IMR-90 (cell line): ENCODE results near the gene ZCCHC7. TPM values are rescaled to one million over a fixed set of nuclear protein-coding genes. Genes with fewer than 3 reads are reported as not detected.
"Not testable (repeated sequence)": the region's sequence is repeated elsewhere in the genome, so short reads cannot be mapped to it uniquely, and the experiment has no call there.

Experiments
- ATAC-seq: fragments of 200-7000 bp; cut with Tn5 transposase; 2 replicates; pipeline ENCODE4 v1.9.1; 2020; ENCODE audit warnings: low read depth, mild to moderate bottlenecking, moderate library complexity
- BruUV-seq: library from RNA; stranded (reverse); fragments of 400-500 nt; replicated peaks from 2 replicates; lab custom pipeline; 2021; lab: Mats Ljungman, UMichigan
- CTCF ChIA-PET: fragments of 300-600 bp; formaldehyde crosslinking; extraction: SDS; loops from one replicate; lab custom pipeline; 2021; ENCODE audit warnings: antibody characterized with exemption; lab: Yijun Ruan, JAX
- POLR2A ChIA-PET: fragments of 300-600 bp; sonication (Branson Sonifier 250); formaldehyde crosslinking; loops from one replicate; lab custom pipeline; 2022; ENCODE audit warnings: antibody characterized with exemption; ENCODE audit not compliant: unreplicated experiment; lab: Charles Lee
- DNase-seq: peaks from one replicate; pipeline ENCODE4 v3.0.0; 2013
- H2AFZ ChIP-seq: replicated peaks from 2 replicates; pipeline ENCODE3; 2013; ENCODE audit warnings: low read length, mild to moderate bottlenecking; ENCODE audit not compliant: poor library complexity
- H2AK5ac ChIP-seq: 2 replicates; pipeline ENCODE4 v1.6.1; 2013; ENCODE audit warnings: low read depth, low read length, inconsistent platforms
- H2AK9ac ChIP-seq: replicated peaks from 2 replicates; pipeline ENCODE3; 2013; ENCODE audit warnings: mild to moderate bottlenecking, low read depth, low read length, moderate library complexity; ENCODE audit not compliant: poor library complexity
- H2BK120ac ChIP-seq: 2 replicates; pipeline ENCODE4 v1.6.1; 2013; ENCODE audit warnings: low read depth, low read length, inconsistent platforms
- H2BK15ac ChIP-seq: 3 replicates; pipeline ENCODE4 v1.6.1; 2013; ENCODE audit warnings: low read depth, low read length, inconsistent platforms
- H2BK20ac ChIP-seq: 2 replicates; pipeline ENCODE4 v1.6.1; 2013; ENCODE audit warnings: low read depth, mild to moderate bottlenecking, inconsistent platforms, low read length, moderate library complexity
- H2BK5ac ChIP-seq: 2 replicates; pipeline ENCODE4 v1.6.1; 2013; ENCODE audit warnings: mild to moderate bottlenecking, low read depth, low read length, inconsistent platforms; ENCODE audit not compliant: poor library complexity, severe bottlenecking
- H3K14ac ChIP-seq: replicated peaks from 2 replicates; pipeline ENCODE4 v1.6.1; 2013; ENCODE audit warnings: low read depth, low read length, inconsistent platforms
- H3K18ac ChIP-seq: 2 replicates; pipeline ENCODE4 v1.6.1; 2013; ENCODE audit warnings: low read depth, low read length, control low read depth
- H3K23ac ChIP-seq: 2 replicates; pipeline ENCODE4 v1.6.1; 2013; ENCODE audit warnings: low read depth, low read length, inconsistent platforms
- H3K27ac ChIP-seq: 2 replicates; pipeline ENCODE4 v1.5.1; 2013; ENCODE audit warnings: mild to moderate bottlenecking, control low read depth, low read length; ENCODE audit not compliant: insufficient read depth
- H3K27me3 ChIP-seq: 2 replicates; pipeline ENCODE4 v1.6.1; 2013; ENCODE audit warnings: low read length; ENCODE audit not compliant: control insufficient read depth, insufficient read depth
- H3K36me3 ChIP-seq: 2 replicates; pipeline ENCODE4 v1.6.1; 2013; ENCODE audit warnings: low read length, mixed read lengths; ENCODE audit not compliant: control insufficient read depth, insufficient read depth
- H3K4ac ChIP-seq: 2 replicates; pipeline ENCODE4 v1.6.1; 2013; ENCODE audit warnings: low read depth, low read length, inconsistent platforms
- H3K4me1 ChIP-seq: 2 replicates; pipeline ENCODE4 v1.6.1; 2013; ENCODE audit warnings: low read length, mixed read lengths; ENCODE audit not compliant: control insufficient read depth, insufficient read depth
- H3K4me2 ChIP-seq: 2 replicates; pipeline ENCODE4 v1.6.1; 2013; ENCODE audit warnings: low read depth, mild to moderate bottlenecking, control low read depth, low read length, moderate library complexity
- H3K4me3 ChIP-seq: 2 replicates; pipeline ENCODE4 v1.5.1; 2013; ENCODE audit warnings: low read depth, mild to moderate bottlenecking, control low read depth, low read length, moderate library complexity; ENCODE audit not compliant: insufficient read depth
- H3K56ac ChIP-seq: 2 replicates; pipeline ENCODE4 v1.6.1; 2013; ENCODE audit warnings: low read length, inconsistent platforms; ENCODE audit not compliant: insufficient read depth; ENCODE audit errors: extremely low read depth
- H3K79me1 ChIP-seq, 2 experiments: 2 replicates each; pipeline ENCODE4 v1.6.1; 2013; ENCODE audit warnings: low read length in 2 of 2, inconsistent platforms in 1 of 2, low read depth in 1 of 2
- H3K9ac ChIP-seq: 2 replicates; pipeline ENCODE4 v1.6.1; 2013; ENCODE audit warnings: low read depth, low read length, control low read depth
- H3K9me1 ChIP-seq: 2 replicates; pipeline ENCODE4 v1.6.1; 2013; ENCODE audit warnings: low read length, inconsistent platforms; ENCODE audit not compliant: insufficient read depth
- H3K9me3 ChIP-seq: 2 replicates; pipeline ENCODE4 v1.6.1; 2013; ENCODE audit warnings: low read length; ENCODE audit not compliant: control insufficient read depth, insufficient read depth
- H4K20me1 ChIP-seq: 2 replicates; pipeline ENCODE4 v1.6.1; 2013; ENCODE audit warnings: low read length, inconsistent platforms; ENCODE audit not compliant: insufficient read depth
- H4K5ac ChIP-seq: 2 replicates; pipeline ENCODE4 v1.6.1; 2013; ENCODE audit warnings: mild to moderate bottlenecking, low read depth, low read length, control low read depth
- H4K8ac ChIP-seq, 2 experiments: 2 replicates each; pipeline ENCODE4 v1.6.1; 2013; ENCODE audit warnings: low read depth in 2 of 2, low read length in 2 of 2, control low read depth in 1 of 2, inconsistent platforms in 1 of 2
- H4K91ac ChIP-seq: 2 replicates; pipeline ENCODE4 v1.6.1; 2013; ENCODE audit warnings: low read depth, low read length, inconsistent platforms; ENCODE audit not compliant: insufficient read depth
- MXI1 ChIP-seq: IDR thresholded peaks from 2 replicates; pipeline ENCODE4 v1.6.1; 2012; ENCODE audit warnings: low read depth, mild to moderate bottlenecking, low read length, moderate library complexity, borderline replicate concordance
- POLR2A ChIP-seq: IDR thresholded peaks from 2 replicates; pipeline ENCODE4 v1.6.1; 2012; ENCODE audit warnings: mild to moderate bottlenecking, low read depth, low read length
- RCOR1 ChIP-seq: IDR thresholded peaks from 2 replicates; pipeline ENCODE4 v1.6.1; 2012; ENCODE audit warnings: mild to moderate bottlenecking, low read length, improper control_type of control experiment; ENCODE audit not compliant: insufficient replicate concordance
- WGBS, 2 experiments: methylation state at CpG; one replicate each; pipeline versions ENCODE4 v1.1.5 to v1.1.7; 2013; ENCODE audit warnings: missing lambda C conversion rate in 2 of 2; ENCODE audit not compliant: insufficient read length in 1 of 2; ENCODE audit errors: extremely low coverage in 2 of 2; 5-methylcytosine and 5-hydroxymethylcytosine counted together
- dilution Hi-C: fragments of 300-500 bp; cut with HindIII; formaldehyde crosslinking; loops from one replicate; pipeline ENCODE4 v1.14.3; 2018; ENCODE audit warnings: low sequenced_read_pairs; ENCODE audit not compliant: unreplicated experiment
- in situ Hi-C: fragments of 300-500 bp; cut with MboI; formaldehyde crosslinking; loops from 3 replicates; pipeline ENCODE4 v1.14.3; 2019; ENCODE audit warnings: low sequenced_read_pairs, inconsistent platforms, mixed read lengths
- intact Hi-C: fragments of 100-400 bp; cut with micrococcal nuclease; formaldehyde crosslinking; loops from 2 replicates; pipeline ENCODE4 v1.10.0; 2022
- polyA plus RNA-seq, 3 experiments: library from polyadenylated mRNA; depleted of rRNA; stranded (reverse); fragments of >200 nt; gene quantifications; 2 replicates each; pipeline ENCODE4 v1.2.3, GENCODE V29; 2012; ENCODE audit warnings: low replicate concordance in 1 of 3
- total RNA-seq: library from RNA; depleted of rRNA; stranded (reverse); fragments of >200 nt; gene quantifications from 2 replicates; pipeline ENCODE4 v1.2.3, GENCODE V29; 2012
- TF ChIP-seq, protein P1 (sequence below): fragments of 150-350 bp; IDR thresholded peaks from 2 replicates; pipeline ENCODE4 v1.6.1; 2016; ENCODE audit warnings: low read depth, mild to moderate bottlenecking, low read length, moderate library complexity, borderline replicate concordance

The ZCCHC7 gene
- total and polyA plus RNA-seq, 2 of the 4 experiments (the other 2 are of a cell fraction), result 13.6 to 28.7 TPM

GRCh38 chr9:37107701-37108100 is 12.7 kb upstream of the ZCCHC7 start:
- in situ Hi-C loops, result no loop called here

GRCh38 chr9:37114442-37114841 is 5.9 kb upstream of the ZCCHC7 start:
- CTCF ChIA-PET, H3K4me3 ChIP-seq, in situ Hi-C loops: not testable (repeated sequence)

More at GRCh38 chr9:37107701-37108100, 12.7 kb upstream of the ZCCHC7 start:
- Histone ChIP-seq H3K36me3 (no peaks in the 10 kb centered on the region), H2BK20ac (no peak overlapping the region), H3K4ac (no peak overlapping the region), H3K9me3 (peaks cover 4% of the 10 kb centered on the region; the same call in 1 of the 2 replicates), H3K79me1 (no peaks in the 10 kb centered on the region), H4K91ac (no peak overlapping the region), H4K8ac (no peak overlapping the region), H3K4me3 (no peak overlapping the region), H2BK5ac (no peak overlapping the region), H3K9ac (no peak overlapping the region), H4K20me1 (no peaks in the 10 kb centered on the region), H3K4me2 (no peak overlapping the region), H2AFZ (no peak overlapping the region), H3K18ac (no peak overlapping the region), H2BK120ac (no peak overlapping the region), H3K27me3 (peaks cover 2% of the 10 kb centered on the region; the same call in 1 of the 2 replicates), H4K5ac (no peak overlapping the region), H3K9me1 (peaks cover 3% of the 10 kb centered on the region; the same call in 1 of the 2 replicates), H3K56ac (no peak overlapping the region), H3K14ac (no peak overlapping the region), H2AK9ac (no peak overlapping the region), H3K4me1 (peaks cover 3% of the 10 kb centered on the region), H2AK5ac (no peak overlapping the region), H3K27ac (no peak overlapping the region), H2BK15ac (no peak overlapping the region), H3K23ac (no peak overlapping the region)
- ChIA-PET CTCF (no interaction called here), POLR2A (no interaction called here)
- BruUV-seq, result no TSS peak
- TF ChIP-seq RCOR1, result no peak
- TF ChIP-seq MXI1, result no peak
- TF ChIP-seq, protein P1, sequence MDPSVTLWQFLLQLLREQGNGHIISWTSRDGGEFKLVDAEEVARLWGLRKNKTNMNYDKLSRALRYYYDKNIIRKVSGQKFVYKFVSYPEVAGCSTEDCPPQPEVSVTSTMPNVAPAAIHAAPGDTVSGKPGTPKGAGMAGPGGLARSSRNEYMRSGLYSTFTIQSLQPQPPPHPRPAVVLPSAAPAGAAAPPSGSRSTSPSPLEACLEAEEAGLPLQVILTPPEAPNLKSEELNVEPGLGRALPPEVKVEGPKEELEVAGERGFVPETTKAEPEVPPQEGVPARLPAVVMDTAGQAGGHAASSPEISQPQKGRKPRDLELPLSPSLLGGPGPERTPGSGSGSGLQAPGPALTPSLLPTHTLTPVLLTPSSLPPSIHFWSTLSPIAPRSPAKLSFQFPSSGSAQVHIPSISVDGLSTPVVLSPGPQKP, result no peak
- TF ChIP-seq POLR2A, result no peak
- no peak for DNase-seq
- dilution Hi-C loops (no loop called here), intact Hi-C loops (no loop called here)
- no peak for ATAC-seq
- no CpG with 5 or more reads among the region's 3 CpGs for WGBS, 2 experiments

More at GRCh38 chr9:37114442-37114841, 5.9 kb upstream of the ZCCHC7 start:
- H2AK5ac ChIP-seq, H3K36me3 ChIP-seq, H3K4me1 ChIP-seq, H3K56ac ChIP-seq, H3K9me1 ChIP-seq, ATAC-seq, H4K20me1 ChIP-seq, H2BK20ac ChIP-seq, H2AFZ ChIP-seq, BruUV-seq, H3K9ac ChIP-seq, DNase-seq, intact Hi-C loops, H3K79me1 ChIP-seq, H4K5ac ChIP-seq, dilution Hi-C loops, H3K4me2 ChIP-seq, H3K14ac ChIP-seq, H3K4ac ChIP-seq, H2BK120ac ChIP-seq, H3K23ac ChIP-seq, H4K8ac ChIP-seq, H4K91ac ChIP-seq, H3K27ac ChIP-seq, POLR2A ChIA-PET, H3K9me3 ChIP-seq, H2BK15ac ChIP-seq, H2BK5ac ChIP-seq, H3K18ac ChIP-seq, H2AK9ac ChIP-seq, H3K27me3 ChIP-seq: not testable (repeated sequence)
- no CpG with 5 or more reads among the region's 4 CpGs for WGBS, 2 experiments
